Dedifferentiated amniotic fluid mesenchymal stem cell (primary cell): Measurements from ENCODE around the gene CAPZA1.

ENCODE experiments used
- DNase-seq: peaks from one replicate; pipeline ENCODE4 v3.0.0-alpha.2; 2016; ENCODE audit errors: extremely low spot score

Gene CAPZA1

DNA sequence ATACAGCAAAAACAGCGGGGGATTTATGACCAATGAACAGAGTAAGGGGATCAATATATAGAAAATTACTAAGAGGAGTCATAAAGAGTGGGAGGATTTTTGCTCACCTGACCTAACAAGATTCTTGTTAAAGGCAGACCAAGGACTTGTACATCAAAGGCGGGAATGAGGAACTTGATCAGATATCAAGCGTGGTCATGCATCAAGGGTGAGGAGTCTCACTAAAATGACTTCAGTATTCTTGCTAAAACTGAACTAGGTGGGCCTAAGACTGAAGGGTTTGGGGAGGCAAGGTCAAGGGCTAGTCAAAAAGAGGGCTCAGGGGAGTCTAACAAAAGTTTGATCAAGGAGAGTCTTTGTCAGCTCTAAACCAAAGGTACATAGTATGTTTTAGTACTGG lies 56.9 kb downstream of the CAPZA1 start:
- DNase-seq, result no peak

DNA sequence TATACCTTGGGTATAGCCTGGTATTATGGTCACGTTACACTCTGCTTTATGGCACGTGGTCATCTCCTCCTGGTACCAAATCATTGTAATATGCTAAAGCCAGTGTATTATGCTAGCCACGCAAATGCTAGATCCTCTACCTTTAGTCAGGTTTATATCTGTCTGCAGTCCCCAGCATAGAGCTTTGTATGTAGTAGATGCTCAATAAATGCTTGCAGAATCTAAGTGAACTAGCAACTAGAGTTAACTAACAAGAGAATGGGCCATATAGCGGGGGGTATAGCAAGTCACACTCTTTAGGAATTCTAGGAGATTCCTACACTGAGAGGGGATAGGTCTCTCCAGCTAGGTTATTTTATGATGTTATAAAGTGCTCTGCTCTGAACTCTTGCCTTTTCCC lies 57.9 kb downstream of the CAPZA1 start:
- DNase-seq, result no peak

DNA sequence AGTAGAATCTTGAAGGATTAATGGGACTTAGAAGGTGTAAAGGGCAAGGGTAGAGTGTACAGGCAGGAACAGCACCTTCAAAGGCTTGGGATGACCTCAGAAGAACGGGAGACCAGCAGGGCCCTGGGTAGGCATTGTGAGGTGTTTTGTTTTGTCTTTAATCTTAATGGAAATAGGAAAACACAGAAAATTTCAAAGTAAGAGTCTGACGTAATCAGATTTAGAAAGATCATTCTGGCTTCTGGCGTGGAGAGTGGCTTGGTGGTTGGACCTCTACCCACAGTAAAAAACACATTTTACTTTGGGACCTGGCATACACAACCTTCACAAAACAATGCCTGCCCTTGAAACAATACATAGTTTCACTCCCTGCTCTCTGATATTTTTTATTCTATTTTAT lies 59.0 kb downstream of the CAPZA1 start:
- no peak for DNase-seq

DNA sequence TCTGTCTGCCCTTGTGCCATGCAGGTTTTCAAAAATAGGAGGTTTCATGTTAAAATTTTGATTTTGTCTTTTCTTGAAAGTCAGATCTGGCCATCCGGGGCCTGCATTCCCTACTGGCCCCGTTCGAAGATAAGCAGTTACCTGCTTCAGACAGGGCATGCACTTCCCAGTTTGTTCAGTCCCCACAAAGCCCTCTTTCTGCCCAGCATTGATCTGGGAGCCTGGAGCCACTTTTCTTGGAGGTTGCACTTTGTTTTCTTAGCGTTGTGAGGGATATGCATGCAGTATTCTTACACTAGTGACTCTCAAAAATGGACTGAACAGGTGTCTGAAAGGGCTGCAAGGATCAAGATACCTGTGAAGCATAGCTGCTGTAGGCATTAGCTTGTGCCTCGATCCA lies 66.3 kb downstream of the CAPZA1 start:
- DNase-seq, result no peak

DNA sequence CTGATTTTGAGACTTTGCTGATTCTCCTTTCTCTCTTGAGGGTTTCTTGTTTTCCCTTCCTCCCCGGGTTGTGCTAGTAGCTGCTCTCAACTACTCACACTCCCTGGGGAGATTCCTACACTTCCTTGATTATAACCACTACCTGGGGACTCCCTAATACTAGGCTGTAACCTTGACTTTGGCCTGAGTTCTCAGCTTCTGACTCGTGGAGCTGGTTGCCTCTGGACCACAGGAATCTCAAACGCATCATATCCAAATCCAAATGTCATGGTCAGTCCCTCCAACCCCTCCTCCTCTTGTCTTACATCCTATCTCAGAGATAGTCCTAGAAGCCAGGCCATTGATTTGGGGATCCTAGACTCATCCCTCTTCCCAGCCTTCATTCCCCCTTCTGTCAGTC lies 66.8 kb downstream of the CAPZA1 start:
- no peak for DNase-seq

DNA sequence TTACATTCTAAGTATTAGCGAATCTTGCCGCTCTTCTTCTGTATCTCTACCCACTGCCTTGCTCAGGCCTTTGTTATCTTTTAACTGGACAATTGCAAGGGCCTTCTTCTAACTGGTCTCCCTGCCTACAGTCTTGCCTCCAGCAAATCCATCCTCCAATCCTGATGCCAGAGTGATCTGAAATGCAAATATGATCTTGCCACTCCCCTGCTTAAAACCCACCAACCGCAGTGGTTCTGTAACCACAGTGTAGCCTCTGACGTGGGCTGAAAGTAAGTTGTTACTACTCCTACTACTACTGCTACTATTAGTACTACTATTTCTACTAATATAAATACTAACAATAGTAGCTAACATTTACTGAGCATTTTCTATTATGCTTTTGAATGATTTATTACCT lies 67.2 kb downstream of the CAPZA1 start:
- no peak for DNase-seq

DNA sequence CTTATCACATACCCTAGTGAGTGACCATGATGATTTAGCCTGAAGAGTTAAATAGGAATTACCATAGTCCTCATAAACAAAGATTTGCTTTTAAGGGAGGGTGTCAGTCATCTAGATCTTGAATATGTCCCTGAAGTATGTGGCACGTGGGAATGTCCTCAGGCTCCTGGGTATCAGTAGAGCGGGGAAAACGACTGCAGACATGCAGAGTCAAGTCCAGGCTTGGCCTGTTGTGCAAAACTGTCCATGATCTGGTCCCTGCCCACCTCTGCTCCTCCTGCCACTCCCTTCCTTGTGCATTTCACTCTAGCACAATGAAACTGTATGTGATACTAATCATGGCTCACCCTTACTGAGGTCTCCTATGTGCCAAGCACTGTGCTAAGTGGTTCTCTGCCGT lies 67.7 kb downstream of the CAPZA1 start:
- DNase-seq, result no peak

DNA sequence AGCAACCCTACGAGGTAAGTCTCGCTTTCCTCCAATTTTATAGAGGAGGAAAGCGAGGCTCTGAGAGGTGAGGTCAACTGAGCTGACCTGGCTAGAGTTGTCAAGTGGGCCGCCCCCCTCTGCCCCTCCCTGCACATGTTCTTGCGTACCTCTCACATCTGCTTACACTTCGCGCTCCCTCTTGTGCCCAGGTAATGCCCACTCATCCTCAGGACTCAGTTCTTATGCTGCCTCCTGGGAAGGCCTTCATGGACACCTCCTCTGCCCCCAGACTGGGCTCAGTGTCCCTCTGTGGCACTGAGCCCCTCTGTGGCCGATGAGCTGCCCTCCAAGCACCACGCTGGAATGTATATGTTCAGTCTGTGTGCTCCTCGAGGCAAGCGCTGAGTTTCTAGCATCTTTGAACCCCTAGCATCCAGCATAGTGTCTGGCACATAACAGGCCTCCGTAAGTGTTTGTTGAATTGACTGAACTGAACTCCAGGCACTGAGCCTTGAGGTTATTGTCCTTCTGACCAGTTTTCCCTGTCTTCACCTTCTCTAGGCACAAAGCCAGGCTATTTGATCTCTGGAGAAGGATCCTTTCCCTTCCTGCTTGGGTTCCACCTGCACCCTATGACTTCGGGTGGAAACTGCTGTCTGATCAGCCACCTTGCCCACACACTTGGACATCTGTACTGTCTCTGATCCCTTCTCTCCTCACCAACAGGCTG lies 68.3 kb downstream of the CAPZA1 start:
- no peak for DNase-seq

DNA sequence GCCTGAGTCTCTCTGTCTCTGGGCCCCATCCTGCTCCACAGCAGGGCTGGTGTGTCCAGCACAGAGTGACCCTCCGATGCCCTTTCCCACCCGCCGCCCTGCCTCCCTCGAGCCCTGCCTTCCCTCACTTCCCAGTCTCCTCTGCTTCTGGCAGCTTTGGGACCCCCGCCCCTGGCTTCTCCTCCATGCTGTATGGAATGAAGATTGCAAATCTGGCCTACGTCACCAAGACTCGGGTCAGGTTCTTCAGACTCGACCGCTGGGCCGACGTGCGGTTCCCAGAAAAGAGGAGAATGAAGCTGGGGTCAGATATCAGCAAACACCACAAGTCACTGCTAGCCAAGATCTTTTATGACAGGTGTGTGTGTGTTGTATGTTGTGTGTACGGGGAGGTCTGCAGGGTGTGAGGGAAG lies 69.2 kb downstream of the CAPZA1 start:
- no peak for DNase-seq

DNA sequence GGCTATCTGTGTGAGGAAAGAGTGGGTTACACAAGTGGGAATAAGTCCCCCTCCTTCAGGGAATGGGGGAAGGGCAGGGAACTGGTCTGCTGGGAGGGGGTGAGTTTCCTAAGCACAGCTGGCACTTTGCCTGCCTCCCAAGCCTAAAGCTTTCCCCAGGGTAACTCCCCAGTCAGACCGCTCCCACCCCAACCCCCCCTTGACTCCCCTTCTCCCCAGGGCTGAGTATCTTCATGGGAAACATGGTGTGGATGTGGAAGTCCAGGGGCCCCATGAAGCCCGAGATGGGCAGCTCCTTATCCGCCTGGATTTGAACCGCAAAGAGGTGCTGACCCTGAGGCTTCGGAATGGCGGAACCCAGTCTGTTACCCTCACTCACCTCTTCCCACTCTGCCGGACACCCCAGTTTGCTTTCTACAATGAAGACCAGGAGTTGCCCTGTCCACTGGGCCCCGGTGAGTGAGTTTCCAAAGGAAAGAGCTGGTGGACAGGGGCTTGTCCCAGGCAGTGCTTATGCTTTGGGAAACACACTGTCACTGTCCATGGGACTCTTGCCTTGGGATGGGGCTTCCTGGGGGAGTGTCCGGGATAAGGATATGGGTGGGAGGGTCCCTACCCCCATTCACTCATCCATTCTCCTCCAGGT lies 69.7 kb downstream of the CAPZA1 start:
- DNase-seq, result no peak

DNA sequence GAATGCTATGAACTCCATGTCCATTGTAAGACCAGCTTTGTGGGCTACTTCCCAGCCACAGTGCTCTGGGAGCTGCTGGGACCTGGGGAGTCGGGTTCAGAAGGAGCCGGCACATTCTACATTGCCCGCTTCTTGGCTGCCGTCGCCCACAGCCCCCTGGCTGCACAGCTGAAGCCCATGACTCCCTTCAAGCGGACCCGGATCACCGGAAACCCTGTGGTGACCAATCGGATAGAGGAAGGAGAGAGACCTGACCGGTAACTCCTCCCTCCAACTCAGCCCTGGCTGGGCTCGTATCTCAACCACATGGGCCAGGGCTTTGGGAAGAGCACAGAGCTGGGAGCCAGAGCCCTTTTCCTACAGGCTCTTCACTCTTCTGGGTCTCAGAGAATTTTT lies 70.2 kb downstream of the CAPZA1 start:
- DNase-seq, result no peak

DNA sequence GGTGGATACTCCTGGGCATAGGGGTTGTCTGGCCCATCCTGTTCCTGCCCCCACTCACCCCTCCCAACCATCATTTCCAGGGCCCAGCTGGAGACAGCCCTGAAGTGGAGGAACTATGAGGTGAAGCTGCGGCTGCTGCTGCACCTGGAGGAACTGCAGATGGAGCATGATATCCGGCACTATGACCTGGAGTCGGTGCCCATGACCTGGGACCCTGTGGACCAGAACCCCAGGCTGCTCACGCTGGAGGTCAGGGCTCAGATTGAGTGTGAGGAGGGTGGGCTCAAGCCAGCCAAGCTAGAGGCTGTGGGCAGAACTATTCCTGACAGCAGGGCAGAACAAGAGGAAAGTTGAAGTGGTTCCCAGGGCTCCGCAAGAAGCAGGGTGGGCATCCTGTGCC lies 73.0 kb downstream of the CAPZA1 start:
- no peak for DNase-seq

DNA sequence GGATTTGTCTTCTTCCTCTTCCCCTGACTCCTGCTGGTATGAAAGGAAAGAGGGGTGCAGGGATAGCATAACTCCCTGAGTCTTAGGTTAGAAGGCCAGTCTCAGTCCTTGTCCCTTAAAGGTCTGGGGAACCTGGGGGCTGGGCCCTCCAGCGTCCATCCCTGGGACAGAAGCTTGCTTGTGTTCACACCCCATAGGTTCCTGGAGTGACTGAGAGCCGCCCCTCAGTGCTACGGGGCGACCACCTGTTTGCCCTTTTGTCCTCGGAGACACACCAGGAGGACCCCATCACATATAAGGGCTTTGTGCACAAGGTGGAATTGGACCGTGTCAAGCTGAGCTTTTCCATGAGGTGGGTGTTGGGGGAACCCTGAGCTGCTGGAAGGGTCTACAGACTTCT lies 74.2 kb downstream of the CAPZA1 start:
- no peak for DNase-seq

DNA sequence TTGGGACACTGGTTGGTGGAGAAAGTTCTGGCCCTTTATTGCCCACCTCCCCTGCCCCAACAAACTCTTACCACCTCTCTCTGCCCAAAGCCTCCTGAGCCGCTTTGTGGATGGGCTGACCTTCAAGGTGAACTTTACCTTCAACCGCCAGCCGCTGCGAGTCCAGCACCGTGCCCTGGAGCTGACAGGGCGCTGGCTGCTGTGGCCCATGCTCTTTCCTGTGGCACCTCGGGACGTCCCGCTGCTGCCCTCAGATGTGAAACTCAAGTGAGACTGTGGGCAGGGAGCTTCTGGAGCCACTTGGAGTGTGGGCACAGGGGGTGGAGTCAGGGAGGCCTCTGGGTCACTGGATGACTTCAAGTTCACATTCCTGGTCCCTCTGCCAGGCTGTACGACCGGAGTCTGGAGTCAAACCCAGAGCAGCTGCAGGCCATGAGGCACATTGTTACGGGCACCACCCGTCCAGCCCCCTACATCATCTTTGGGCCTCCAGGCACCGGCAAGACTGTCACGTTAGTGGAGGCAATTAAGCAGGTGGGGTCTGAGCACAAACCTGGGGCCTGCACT lies 74.8 kb downstream of the CAPZA1 start:
- no peak for DNase-seq

DNA sequence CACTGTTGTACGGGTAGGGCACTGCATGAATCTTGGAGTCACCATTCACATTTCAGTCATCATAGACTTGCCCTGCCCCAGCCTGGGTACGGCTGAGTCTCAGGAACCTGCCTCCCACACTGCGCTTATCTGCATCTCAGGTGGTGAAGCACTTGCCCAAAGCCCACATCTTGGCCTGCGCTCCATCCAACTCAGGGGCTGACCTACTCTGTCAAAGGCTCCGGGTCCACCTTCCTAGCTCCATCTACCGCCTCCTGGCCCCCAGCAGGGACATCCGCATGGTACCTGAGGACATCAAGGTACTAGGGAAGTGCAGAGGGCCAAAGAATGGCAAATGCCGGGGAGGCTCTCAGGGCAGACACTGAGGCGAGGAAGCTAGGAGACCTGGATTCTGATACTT lies 75.6 kb downstream of the CAPZA1 start:
- DNase-seq, result no peak

DNA sequence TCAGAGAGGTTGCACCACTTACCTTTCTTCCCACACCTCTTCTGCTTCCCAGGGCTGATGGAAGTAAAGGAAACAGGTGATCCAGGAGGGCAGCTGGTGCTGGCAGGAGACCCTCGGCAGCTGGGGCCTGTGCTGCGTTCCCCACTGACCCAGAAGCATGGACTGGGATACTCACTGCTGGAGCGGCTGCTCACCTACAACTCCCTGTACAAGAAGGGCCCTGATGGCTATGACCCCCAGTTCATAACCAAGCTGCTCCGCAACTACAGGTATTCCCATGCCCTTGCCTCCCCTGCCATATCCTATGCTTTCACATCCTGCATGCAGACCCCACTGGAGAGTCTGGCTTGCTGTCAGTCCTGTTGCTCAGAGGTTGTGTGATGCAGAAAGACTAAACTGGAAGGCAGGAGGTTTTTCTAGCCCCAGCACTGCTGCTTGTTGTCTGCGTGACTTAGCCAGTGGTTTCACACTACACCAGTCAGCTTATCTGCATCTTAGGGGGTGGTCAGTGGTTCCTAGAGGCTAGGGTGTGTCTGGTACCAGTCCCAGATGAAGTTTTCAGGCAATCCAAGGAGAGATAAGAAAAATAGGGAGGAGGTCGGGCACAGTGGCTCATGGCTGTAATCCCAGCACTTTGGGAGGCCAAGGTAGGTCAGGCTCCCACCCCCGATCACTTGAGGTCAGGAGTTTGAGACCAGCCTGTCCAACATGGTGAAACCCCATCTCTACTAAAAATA lies 77.1 kb downstream of the CAPZA1 start:
- DNase-seq, result no peak

DNA sequence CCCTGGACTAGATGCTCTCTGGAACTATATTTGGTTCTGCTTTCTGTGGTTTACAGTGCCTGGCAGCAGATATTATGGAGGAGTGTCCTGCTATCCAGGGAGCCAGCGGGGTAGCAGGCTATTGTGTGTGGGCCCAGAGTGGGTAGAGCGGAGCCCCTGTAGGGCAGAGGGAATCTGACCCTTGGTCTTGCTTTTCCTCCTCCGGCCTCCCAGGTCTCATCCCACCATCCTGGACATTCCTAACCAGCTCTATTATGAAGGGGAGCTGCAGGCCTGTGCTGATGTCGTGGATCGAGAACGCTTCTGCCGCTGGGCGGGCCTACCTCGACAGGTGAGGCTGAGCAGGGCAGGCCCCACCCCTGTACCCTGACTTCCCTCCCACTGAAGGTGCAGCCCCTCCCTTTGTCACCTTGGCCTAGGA lies 78.2 kb downstream of the CAPZA1 start:
- no peak for DNase-seq

DNA sequence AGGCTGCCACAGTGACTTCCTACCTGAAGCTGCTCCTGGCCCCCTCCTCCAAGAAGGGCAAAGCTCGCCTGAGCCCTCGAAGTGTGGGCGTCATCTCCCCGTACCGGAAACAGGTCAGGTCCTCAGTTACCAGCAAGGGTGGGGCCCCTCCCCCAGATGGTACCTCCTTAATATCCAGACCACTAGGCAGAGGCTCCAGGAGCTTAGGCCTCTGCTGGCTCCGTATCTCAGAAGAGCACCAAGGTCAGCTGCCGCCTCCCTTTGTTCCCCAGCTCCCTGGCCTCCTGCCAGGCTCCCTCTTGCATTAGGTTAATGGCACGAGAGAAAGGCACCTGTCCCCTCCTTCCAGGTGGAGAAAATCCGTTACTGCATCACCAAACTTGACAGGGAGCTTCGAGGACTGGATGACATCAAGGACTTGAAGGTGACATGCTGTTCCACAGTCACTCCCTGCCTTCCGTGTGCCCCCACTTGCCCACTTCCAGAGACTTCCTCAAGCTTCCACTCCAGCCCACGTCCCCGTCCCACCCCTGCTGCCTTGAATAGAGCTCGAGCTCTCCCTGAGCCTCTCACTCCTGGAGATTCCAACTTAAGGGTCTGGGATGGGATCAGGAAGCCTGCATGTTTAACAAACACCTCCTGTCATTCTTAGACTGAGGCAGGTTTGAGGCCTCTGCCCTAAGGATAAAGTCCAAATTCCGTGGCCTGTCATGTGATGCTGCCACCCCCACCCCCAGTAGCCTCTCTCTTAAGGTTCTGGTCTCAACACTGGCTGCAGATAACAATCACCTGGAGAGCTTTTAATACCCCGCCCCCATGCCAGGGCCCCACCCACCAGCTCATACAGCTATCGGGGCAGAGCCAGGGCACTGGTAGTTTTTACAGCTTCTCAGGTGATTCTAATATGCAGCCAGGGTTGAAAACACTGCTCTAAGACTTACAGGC lies 79.0 kb downstream of the CAPZA1 start:
- DNase-seq, result no peak

DNA sequence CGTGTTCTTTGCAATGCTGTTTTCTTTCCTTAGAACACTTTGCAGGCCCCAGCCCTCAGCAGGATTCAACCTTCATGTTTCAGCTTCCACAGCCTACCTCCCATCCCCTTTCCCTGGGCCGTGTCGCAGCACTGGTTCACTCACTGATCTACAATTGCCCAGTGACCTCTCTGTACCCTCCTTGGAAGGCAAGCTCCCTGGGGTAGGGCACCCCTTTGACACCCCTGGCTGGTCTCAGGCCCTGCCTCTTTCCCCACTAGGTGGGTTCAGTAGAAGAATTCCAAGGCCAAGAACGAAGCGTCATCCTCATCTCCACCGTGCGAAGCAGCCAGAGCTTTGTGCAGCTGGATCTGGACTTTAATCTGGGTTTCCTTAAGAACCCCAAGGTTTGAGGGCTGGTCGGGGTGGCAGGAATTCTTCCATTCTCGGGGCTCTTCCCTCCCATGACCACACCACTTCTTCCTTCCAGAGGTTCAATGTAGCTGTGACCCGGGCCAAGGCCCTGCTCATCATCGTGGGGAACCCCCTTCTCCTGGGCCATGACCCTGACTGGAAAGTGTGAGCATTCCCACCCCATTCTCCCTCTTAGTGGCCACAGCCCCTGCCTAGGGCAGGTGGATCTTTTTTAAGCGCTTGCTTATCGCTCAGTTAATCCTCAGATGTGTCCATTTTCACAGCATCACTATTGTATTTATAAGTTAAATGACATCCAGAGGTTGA lies 80.0 kb downstream of the CAPZA1 start:
- no peak for DNase-seq

DNA sequence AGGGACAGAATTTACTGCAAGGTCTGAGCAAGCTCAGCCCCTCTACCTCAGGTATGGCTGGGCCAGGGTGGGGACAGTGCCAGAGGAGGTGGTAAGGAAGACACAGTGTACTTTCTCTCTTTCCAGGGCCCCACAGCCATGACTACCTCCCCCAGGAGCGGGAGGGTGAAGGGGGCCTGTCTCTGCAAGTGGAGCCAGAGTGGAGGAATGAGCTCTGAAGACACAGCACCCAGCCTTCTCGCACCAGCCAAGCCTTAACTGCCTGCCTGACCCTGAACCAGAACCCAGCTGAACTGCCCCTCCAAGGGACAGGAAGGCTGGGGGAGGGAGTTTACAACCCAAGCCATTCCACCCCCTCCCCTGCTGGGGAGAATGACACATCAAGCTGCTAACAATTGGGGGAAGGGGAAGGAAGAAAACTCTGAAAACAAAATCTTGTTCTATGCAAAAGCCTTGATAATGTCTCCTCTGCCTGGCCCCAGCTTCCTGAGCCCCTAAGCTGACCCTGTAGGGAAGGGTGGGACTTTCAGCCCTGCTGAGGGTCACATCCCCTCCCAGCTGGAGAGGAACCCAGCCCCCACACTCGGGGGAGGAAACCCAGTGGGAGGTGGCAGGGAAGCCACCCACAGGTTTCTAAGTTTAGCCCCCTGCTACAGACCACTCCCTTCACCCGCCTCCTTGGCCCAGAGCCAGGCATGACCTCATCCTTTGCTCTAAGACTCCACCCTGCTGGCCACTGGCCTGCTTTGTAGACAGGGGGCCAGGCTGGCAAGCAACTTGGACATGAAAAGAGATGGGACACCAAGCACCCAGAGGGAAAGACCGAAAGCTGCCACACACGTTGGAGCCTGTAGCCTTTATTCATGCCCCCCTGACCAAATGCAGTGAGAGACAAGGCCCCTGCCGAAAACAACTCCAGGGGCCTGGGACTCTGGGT lies 80.9 kb downstream of the CAPZA1 start:
- peak; percentile 90 for DNase-seq
